CD4-positive, alpha-beta T cell treated with Interleukin-4 for 4 hours (primary cell): Measurements from ENCODE around the gene MRPS31.
A peak's percentile ranks its signal among the peaks of the same experiment; 100 is the strongest.

ENCODE experiments used
- DNase-seq: peaks from one replicate; pipeline ENCODE4 v3.0.0-alpha.2; 2020

Gene MRPS31

DNA sequence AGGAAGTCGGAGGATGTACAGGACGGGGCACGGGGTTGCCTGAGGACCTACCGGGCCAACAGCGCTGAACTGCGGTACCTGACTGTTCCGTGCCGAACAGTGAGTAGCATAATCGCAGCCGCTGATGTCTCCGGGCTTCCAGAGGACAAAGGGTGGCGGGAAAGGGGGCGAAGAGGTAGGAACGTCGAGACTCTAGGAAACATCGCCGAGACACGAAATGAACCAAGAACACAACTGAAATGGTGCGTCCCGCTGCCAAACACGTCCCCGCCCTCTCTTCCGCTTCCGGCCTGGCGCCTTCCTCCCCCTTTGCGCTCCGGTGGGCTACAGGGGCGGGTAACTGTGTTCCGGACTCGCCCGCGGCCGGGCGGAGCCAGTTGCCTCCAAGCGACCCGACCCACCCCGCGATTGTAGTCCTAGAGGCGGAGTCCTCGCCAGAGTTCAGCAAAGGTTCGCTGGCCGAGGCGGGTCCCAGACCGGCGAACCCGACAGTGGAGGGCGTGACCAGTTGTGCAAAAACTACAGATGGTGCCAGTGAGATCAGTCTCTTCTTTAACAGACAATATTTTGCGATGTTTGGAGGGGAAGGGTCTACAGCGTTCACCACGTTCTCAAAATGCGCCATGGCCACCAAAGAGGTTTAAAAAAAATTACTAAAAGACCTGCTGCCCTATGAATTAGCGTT is at the start of gene MRPS31:
MRPS31 (minus strand) TSS at position 257 of the 685 bp plus-strand sequence; CDS start at position 203, 54 bp downstream.
- DNase-seq: peak; percentile 92

DNA sequence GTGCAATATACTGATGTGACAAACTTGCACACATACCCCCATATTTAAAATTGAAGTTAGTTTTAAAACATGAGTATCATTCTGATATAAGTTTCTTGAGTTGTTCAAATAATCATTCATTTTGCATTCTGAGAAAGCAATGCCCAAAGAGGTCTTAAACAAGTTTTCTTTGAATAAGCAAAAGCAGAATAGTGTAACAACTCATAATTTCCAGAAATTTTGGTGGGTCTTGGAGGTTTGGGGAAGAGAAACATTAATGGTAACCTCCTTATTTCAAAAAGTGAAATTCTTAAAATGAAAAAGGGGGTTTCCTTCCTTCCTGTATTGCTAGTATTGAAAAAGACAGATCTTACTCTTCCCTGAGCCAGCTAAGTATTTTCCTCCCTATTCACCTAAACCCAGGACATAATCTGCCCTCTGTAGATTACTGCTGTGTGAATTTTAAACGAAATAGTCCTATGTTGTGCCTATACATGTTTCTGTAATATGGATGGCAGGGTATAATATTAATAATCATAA is 48.9 kb upstream of the MRPS31 start:
- no peak for DNase-seq

DNA sequence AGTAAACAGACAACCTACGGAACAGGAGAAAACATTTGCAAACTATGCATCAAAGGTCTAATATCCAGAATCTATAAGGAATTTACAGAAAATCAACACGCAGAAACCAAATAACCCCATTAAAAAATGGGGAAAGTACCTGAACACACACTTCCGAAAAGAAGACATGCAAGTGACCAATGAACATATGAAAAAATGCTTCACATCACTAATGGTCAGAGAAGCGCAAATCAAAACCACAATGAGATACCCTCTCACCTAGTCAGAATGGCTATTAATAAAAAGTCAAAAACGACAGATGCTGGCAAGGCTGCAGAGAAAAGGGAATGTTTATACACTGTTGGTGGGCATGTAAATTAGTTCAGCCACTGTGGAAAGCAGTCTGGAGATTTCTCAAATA is 47.9 kb upstream of the MRPS31 start:
- no peak for DNase-seq

DNA sequence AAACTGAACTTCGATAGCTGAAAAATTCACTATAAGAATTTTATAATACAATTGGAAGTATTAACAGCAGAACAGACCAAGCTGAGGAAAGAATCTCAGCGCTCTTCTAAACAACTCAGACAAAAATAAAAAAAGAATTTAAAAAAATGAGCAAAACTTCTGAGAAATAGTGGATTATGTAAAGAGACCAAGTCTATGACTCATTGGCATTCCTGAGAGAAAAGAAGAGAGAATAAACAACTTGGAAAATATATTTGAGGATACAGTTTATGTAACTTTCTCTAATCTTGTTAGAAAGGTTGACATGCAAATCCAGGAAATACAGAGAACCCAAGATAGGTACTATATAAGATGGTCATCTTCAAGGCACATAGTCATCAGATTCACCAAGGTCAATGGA is 43.8 kb upstream of the MRPS31 start:
- no peak for DNase-seq

DNA sequence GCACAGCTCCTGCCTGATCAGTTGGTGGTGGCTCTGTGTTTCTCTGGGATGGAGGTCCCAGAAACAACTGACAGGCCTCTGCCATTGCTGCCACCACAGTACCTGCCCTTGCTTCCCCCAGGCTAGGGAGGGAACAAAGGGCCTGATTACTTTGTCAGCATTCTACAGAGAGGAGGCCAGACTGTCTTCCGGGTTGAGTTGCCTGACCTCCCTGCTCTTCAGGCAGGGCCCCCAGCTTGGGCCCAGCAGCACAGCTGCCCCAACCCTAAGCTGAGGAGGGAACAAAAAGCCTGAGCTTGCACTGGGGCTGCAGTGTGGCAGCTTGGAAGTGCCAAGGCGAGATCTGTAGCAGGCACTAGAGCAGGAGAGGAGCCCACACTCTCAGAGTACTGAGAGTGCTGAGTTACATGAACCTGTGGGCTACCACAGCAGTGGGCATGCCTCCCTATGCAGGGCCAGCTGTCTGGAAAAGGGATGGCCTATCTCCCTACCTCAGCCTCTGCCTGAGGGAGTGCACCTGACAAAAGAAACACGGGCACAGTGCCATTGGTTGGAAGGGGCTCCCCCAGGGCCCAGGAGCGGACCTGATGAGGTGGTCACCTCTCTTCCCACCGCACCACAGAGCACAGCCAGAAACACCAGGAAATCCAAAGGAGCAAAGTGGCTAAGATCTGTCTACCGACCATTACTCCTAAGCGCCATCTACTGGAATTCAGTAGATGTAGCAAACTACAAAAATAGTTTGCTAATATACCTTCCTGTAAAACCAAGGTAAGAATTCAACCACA is 42.9 kb upstream of the MRPS31 start:
- DNase-seq: peak; percentile 38

DNA sequence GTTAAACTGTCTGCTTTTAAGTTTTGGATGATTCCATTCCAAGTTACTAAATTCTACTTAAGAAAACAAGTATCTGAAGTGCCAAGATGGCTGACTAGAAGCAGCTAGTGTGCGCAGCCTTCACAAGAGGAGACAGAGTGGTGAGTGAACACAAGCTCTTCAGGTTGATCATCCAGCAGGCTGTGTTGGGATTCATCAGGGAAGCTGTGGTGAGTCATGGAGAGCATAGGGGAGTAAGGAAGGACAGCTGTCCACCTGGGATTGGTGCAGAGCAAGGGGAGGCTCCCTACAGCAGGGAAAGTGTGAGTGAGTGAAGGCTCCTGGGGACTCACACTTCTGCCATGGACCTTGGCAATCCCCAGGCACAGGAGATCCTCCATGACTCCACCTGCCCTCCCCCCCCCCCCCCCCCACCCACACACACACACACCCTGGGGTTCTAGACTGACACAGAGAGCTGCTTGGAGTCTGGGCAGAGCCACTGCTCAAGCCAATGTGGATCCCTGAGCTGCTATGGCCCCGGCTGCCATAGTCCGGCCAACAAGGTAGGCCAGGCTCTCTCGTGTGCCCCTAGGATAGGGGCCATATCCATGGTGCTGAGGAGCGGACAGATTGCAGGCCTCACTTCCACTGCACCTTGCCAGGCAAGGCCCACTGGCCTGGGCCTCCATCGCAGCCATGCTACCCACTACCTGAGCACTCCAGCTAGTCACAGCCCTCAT is 41.9 kb upstream of the MRPS31 start:
- no peak for DNase-seq

DNA sequence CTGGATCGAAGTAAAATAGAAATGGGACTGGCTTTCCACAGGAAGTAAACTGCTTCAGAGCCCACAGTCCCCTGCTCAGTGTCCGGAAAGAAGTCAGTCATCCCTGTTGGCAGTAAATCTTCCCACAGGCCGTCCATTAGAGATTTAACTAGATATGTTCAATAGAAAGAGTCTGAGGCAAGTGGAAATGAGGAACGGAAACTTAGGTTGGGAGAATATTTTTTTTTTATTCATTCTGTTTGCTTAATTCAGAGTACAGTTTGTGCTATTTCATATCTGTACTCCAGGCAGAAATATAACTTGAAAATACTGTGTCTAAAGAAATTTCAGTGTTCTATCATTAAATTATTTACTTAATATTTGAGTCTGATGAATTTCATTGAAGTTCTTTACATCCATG is 41.1 kb upstream of the MRPS31 start:
- DNase-seq: no peak

DNA sequence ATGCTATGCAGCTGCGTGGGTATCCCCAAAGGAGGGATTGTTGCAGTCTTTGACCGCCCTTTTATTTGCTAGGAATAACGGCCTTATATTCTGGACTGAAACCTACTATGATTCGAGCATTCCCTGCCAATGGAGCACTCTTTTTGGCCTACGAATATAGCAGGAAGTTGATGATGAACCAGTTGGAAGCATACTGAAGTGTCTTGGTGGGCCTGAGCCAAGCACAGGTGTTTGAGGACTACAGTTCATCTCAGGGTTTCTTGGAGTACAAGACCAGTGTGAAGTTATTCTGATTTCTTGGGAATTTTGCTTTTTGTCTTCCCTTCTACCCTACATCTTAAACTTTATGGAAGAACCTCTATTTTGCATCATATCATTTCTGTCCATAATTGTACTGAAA is 38.5 kb upstream of the MRPS31 start:
- DNase-seq: no peak

DNA sequence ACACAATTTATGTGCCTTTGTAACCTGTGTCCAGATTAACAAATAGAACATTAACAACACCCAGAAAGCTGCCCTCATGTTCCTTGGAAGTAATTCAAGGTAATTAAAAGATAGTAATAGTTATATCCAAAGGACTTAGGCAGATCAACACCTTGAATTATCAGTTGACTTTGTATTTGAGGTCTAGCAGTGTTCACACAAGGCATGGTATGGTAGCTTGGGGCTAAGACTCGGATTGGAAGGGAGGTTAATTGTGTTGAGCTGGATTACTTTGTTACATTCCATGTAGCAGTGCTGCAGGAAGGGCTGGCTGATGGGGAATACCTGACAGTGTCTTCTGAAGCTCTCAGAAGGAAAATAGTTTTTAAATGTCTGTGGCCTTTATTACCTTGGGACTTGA is 35.3 kb upstream of the MRPS31 start:
- DNase-seq: no peak

DNA sequence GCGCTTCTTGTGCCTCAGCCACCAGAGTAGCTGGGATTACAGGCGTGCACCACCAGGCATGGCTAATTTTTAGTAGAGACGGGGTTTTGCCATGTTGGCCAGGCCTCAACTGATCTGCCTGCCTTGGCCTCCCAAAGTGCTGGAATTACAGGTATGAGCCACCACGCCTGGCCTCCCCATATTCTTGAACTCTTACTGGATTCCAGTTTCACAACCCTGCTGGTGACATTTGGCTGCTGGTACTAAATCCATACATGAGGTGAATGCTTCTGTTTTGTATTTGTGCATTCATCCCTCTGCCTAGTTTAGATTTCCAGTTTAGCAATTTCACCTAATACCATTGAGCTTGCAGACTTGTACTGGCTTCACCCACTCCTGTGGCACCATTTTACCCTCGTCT is 32.3 kb upstream of the MRPS31 start:
- DNase-seq: no peak

DNA sequence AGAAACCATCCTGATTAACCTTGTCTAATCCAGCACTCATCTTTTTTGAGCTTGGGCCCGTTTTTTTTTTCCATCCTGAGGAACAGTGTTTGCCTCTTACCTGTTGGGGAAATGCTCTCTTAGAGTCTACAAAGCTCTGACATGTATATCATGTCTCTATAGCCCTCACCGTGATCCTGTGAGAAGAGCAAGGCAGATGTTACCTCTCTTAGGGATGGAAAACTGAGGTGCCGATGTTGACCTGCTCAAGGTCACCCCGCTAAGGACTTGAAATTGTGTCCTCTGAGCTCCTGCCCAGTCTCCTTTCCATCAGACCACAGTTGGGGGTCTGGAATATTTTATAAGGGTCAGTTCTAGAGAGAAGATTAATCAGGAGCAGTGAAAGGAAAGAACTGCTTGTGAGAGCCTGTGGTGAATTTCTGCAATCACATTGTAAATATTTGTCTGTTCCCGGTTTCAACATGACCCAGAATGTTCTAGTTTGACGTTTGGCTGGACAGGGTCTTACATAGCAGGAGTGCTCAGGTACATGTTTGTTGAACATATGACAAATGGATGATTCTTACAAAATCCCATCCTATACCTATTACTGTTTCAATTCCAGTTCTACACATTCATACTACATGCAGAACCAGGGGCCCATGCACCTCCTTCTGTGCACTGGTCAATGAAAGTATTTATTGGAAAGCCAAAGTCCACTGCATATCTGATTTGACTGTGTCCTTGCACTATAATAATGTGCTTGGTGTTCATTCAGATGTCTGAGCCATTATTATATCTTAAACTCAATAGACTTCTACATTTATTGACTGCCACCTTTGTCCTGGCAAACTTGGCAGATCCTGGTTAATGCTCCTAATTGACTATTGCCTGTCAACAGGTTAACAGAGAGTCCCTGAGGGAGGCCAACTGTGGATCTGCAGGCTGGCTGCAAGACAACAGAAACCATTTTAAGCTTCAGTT is 30.5 kb upstream of the MRPS31 start:
- DNase-seq: no peak

DNA sequence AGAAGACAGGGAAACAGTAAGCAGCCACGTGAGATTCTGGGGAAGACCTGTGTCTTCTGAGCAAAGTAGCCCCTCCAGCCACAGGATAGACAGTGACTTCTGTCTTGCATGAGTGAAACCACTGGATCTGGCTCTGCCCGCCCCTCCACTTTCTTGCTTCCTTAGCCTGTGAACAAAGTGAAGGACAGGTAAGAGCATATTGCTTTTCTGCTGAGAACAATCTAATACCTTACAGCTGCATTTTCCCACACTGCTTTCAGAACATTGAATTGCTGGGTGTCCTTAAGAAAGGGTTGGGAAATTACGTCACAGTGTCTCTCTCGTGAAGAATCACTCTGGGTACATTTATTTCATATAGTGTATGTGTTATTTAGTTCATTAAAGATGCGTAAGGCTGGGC is 29.6 kb upstream of the MRPS31 start:
- DNase-seq: no peak

DNA sequence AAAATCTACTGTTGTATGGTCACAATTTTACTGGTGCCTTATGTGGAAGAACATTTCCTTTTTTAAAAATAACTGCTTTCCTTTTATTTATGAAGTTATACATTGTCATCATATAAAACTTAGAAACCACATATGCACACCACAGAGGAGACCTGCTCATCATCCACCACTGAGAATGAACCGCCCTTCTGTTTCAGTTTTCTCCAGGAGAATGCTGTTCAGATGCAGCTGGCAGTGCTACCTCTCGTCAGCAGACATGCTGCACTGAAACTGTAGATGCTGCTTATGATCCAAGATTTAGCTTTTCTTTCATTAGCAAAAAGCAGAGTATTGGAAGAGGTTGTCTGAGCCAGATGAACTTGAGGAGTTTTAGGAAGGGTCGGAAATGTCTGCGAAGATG is 28.5 kb upstream of the MRPS31 start:
- DNase-seq: no peak

DNA sequence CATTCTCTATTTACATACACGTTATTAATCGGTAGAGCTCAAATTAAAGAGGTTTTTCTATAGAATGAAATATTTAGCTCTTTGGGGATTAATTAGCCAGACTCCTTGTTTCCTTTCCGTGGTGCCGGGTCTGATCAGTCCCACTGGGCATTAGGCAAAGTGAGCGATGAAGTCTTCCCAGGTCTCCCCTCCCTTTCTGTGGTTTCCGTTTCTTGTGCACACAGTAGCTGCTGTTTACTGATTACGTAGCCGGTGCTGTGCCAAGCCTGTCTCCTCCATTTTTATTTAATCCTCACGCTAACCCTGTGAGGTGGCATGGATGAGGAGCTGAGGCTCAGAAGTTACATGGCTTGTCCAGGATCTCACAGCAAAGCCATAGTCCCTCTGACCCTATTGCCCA is 27.4 kb upstream of the MRPS31 start:
- peak; percentile 15 for DNase-seq

DNA sequence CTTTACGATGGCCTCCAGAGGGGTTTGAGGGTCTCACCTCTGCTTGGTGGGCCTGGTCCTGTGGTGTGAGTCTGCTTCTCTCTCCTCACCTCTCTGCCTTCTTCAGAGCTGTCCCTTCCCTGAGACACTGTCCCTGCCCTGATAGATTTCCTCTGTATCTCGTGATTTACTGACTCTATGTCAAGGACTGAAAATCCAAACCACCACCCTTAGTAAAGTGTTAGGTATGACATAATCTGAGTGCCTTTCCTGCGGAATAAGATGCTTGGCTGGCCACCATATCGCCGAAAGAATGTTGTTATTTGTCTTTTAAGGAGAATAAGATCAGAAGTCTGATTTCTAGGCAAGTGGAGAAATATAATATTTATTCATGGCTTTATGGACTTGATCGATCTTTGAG is 25.7 kb upstream of the MRPS31 start:
- DNase-seq: no peak

DNA sequence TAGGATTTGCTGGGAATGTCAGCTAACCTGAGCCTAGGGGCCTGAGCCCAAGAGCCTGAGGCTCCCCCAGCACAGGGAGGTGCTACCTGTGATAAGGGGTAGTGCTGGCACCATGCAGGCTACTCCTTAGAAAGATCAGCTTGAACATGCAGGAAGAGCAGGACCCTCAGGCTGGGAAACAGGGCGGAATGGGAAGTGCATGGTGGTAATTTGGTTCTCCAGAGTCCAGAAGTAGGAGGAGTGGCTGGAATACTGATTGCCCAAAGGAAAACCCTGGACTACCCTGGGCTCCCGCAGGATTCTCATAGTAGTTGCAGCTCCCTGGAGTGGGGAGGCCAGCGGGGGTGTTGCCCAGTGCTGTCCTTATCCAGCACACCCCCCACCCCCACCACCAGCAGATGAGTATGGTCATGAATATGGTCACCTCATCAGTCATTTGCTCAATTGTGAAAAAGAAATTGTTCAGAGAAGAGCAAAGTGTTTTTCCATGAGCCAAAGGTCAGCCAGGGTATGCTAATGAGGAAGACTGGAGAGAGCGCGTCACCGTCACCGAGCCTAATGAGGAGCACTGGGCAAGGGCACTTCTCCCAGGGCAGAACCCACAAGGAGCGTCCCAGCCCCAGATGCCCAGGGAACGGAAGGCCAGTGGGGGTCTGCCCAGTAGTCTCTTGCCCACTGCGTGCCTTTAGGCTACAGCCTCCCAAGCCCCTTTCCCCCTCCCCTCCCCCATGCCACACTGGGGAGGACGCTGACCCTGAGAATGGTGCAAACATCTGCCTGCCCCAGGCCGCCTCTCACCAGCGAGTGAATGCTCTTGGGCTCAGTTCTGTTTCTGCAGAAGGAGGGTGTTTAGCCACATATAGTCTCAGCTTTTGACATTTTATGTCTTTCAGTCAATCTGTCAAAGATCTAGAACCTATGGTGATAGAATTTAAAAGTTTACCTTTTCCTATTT is 23.7 kb upstream of the MRPS31 start:
- DNase-seq: no peak

DNA sequence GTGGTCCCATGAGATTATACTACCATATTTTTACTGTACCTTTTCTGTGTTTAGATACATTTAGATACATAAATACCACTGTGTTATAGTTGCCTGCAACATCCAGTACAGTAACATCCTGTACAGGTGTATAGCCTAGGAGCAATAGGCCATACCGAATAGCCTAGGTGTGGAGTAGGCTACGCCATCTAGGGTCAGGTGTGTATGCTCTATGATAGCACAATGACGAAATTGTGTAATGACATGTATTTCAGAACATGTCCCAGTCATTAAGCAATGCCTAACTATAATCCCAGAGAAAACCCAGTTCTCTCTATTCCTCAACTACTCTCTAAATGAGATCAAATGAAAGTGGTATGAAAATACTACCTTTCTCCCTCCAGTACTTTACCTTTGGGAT is 22.3 kb upstream of the MRPS31 start:
- no peak for DNase-seq

DNA sequence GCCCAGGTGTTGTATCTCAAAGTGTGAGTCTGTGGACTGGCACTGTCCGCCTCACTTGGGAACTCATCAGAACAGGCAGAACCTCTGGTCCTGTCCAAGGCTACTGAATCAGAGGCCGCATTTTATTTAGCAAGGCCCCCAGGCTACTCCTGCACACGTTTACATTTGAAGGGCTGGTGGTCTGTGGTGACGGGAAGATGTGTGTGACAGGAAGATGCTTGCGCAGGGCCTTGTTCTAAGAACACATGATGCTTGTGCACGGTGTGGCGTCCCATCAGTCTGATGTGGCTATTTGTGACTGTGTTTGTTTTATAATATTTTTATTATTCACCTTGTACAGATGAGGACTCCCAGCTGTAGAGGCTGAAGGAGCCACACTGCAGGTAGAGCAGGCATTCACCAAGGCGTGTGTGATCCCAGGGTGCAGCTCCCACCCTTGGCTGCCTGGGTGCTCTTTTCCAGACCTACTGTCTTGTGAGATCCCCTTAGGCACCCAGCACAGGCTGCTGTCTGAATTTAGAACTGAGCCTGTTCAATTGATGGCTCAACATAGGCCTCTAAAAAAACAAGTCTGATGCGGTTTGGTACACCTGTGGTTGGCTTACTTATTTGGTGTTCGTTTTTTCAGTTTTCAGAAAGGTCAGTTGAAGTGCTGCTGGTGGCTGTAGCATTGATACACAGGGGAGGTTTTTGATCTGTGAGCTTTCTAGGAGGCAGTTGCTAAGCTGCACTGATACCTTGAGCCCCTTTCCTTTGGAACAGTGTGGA is 21.5 kb upstream of the MRPS31 start:
- DNase-seq: no peak

DNA sequence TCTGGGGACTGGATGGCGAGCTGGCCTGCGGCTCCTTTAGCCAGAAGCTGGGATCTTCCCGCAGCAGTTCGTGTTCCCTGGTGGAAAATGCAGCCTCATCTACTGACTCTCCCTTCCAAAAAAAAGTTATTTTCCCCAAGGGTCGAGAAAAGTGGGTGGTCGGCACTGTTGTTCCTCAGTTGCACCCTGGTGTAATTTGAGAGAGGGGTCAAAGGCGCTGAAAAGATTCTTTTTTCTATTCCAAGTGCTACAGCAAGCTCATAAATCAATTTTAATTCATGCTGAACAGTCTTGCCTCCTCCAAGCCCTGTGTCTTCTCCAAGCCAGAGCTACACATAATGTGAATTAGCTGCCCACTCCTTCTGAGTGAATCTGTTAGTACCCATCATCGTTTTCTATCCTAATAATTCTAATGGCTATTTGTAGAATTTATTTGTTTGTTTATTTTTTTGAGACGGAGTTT is 19.2 kb upstream of the MRPS31 start:
- DNase-seq: no peak
